ENCODE data around the gene TICAM1.
A peak's percentile ranks its signal among the peaks of the same experiment; 100 is the strongest.

DNA sequence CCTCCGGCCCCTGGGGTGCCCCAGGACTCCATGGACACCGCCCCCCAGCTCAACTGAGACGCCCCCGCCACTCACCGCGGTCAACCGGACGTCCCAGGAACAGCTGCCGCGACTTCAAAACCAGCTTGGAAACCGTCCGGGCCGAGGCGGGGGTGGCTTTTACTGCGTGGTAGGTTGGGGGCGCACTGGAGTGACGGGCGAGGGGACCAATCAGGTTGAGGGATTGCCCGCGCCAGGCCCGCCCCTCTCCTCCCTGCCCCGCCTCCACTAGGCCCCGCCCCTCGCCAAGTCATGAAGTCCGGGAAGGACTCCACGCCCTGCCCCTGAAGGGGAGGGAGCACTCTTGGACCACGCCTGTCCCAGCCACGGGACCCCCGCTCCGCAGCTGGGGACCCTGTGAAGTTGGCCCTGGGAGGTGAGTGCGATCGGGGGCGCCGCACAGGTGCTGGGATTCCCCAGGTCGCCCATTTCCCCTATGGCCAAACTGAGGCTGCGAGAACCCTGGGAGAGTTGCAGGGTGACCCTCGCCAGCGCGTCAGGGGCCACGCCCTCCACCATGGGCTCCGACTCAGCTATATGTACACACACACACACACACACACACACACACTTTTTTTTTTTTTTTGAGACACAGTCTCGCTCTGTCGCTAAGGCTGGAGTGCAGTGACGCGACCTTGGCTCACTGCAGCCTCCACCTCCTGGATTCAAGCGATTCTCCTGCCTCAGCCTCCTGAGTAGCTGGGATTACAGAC is 36.2 kb upstream of the TICAM1 start, which contains the start of gene PLIN3:
- TF ChIP-seq, protein P1, sequence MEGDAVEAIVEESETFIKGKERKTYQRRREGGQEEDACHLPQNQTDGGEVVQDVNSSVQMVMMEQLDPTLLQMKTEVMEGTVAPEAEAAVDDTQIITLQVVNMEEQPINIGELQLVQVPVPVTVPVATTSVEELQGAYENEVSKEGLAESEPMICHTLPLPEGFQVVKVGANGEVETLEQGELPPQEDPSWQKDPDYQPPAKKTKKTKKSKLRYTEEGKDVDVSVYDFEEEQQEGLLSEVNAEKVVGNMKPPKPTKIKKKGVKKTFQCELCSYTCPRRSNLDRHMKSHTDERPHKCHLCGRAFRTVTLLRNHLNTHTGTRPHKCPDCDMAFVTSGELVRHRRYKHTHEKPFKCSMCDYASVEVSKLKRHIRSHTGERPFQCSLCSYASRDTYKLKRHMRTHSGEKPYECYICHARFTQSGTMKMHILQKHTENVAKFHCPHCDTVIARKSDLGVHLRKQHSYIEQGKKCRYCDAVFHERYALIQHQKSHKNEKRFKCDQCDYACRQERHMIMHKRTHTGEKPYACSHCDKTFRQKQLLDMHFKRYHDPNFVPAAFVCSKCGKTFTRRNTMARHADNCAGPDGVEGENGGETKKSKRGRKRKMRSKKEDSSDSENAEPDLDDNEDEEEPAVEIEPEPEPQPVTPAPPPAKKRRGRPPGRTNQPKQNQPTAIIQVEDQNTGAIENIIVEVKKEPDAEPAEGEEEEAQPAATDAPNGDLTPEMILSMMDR (IDR thresholded peaks at IDR 0.05): no peak
- TF ChIP-seq POLR2AphosphoS5 (IDR thresholded peaks at IDR 0.05): peak; percentile 57 to 81 (median 73)

All from sigmoid colon (tissue), 4 donors.